ENCODE data around the gene PLCD1.

The PLCD1 gene

DNA sequence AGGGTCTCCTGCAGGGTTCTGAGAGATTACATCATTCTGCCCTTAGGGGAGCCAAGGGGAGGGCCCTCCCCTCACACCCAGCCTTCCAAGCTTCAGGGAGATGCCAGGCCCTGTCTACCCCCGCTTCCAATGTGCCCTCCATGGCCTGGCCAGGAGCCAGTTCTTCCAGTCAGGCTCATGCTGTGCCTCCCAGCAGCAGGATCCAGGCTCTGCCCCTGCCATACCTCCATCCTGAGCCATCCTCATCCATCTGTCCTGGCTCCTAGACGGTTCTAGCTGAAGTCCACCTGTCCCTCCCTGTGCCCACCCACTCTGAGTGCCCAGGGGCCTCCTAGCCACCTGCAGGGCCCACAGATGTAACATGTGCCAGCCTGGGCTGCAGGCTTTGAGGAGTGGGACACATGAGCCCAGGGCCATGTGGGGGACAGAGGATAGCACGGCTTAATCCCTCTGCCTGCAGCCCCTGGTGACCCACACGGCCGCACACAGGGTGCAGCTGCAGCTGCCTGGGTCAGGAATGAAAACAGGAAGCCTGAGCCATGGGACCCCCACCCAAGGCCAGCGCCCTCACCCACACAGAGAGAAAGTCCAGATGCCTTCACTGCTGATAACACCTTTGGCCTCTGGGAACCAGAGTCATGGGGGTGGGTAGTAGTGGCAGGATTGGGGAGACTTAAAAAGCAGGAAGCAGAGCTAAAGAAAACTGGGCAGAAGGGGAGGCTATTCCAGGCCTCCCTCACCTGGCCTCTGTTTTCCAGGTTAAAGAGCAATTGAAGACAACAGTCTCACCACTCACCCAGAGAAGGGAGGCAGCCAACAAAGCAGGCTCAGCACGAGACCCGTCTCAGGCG, 11.8 kb downstream of the PLCD1 start:
- TF ChIP-seq POLR2A (IDR thresholded peaks at IDR 0.05; ENCODE audit: low read depth, low read length): no peak
- FAIRE-seq (no peak), DNase-seq (ENCODE audit: insufficient read length, low spot score) (no peak)

DNA sequence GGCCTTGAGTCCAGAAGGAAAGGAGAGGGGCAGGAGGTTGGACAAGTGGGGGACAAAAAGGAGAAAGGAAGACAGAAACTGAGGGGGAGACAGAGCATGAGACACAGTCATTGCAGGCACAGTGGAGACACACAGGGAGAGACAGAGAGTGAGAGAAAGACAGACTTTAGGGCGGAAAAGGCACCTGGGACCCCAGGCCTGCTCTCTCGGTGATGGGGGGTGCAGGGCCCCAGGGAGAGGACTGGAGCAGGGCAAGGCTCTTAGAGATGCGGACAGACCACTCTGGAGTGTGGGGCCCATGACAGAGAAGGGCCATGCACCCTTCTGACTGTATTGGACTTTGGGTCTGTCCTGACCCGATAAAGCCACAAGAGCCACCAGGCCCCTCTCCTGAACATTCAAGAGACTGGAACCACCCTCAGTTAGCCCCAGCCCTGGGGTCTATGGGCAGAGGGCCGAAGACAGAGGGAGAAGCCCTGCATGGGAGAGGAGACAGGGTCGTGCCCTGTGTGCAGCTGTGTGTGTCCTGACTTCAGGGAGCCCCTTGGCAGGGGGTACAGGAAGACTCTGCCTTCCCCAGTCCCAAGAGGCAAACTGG, 12.5 kb downstream of the PLCD1 start:
- FAIRE-seq (no peak), DNase-seq (ENCODE audit: insufficient read length, low spot score) (no peak)
- no peak for TF ChIP-seq POLR2A (IDR thresholded peaks at IDR 0.05; ENCODE audit: low read depth, low read length)

DNA sequence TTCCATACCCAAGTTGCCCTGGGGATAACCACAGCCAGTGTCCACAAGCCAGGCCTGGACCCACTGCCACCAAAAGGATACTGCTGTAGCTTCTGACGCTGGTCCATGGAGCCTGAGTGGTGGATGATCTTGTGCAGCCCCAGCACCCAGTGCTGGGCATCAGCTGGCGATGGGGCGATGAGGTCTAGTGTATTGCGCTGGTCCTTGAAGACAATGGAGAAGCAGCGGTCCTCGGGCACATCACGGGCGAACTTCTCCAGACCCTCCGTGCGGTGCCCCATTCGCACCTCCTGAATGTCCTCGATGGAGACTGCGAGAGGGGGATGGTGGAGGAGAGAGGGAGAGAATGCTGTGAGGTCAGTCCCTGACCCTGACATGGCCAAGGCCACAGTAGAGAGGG, 13.0 kb downstream of the PLCD1 start:
- no peak for TF ChIP-seq POLR2A (IDR thresholded peaks at IDR 0.05; ENCODE audit: low read depth, low read length)
- FAIRE-seq (no peak), DNase-seq (ENCODE audit: insufficient read length, low spot score) (no peak)

GRCh38 chr3:38015984-38016383, 13.5 kb downstream of the PLCD1 start:
- TF ChIP-seq POLR2A (IDR thresholded peaks at IDR 0.05; ENCODE audit: low read depth, low read length): no peak
- FAIRE-seq (no peak), DNase-seq (ENCODE audit: insufficient read length, low spot score) (no peak)

GRCh38 chr3:38015485-38015884, 14.0 kb downstream of the PLCD1 start:
- DNase-seq (ENCODE audit: insufficient read length, low spot score) (no peak), FAIRE-seq (no peak)
- no peak for TF ChIP-seq POLR2A (IDR thresholded peaks at IDR 0.05; ENCODE audit: low read depth, low read length)

- FAIRE-seq (no peak), DNase-seq (ENCODE audit: insufficient read length, low spot score) (no peak)
- TF ChIP-seq POLR2A (IDR thresholded peaks at IDR 0.05; ENCODE audit: low read depth, low read length): no peak
These were observed 18.3 kb downstream of the PLCD1 start for GRCh38 chr3:38011111-38011510.

DNA sequence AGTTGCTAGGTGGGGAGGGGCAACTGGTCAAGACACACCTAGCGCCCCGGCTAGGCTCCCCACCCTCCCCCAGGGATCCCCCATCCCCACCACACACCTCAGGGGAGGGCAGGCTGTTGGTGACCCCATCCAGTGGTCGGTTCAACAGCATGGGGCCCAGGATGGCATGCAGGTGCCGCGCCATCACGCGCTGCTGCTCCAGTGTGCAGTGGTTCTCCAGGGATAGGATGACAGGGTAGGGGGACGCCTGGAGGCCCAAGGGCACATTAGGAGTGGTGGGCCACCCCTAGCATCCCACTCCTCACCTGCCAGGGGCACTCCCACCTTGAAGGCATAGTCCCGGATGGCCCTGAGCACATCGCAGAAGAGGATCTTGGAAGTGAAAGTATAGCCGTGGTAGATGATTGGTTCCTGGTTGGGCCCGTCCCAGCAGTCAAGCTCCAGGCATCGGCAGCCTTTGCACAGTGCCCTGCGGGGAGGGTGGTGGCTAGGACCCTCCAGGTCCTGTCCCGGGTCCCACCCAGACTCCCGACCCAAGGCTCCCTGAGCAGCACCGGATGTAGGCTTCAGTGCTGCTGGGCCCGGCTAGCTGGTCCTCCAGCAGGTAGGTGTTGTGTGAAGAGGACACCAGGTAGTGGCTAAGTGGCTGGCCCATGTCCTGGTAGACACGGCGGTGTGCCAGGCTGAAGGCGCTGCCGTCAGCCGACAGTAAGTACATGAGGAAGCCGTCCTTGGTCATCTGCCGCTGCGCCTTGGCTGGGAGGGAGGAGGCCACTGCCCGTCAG, 19.4 kb downstream of the PLCD1 start:
- FAIRE-seq: no peak
- no peak for TF ChIP-seq POLR2A (IDR thresholded peaks at IDR 0.05; ENCODE audit: low read depth, low read length)
- no peak for DNase-seq (ENCODE audit: insufficient read length, low spot score)

- no peak for DNase-seq (ENCODE audit: insufficient read length, low spot score)
- no peak for TF ChIP-seq POLR2A (IDR thresholded peaks at IDR 0.05; ENCODE audit: low read depth, low read length)
- no peak for FAIRE-seq
These were observed 20.4 kb downstream of the PLCD1 start for GRCh38 chr3:38008971-38009580.

GRCh38 chr3:38008191-38008701, 21.2 kb downstream of the PLCD1 start:
- no peak for TF ChIP-seq POLR2A (IDR thresholded peaks at IDR 0.05; ENCODE audit: low read depth, low read length)
- DNase-seq (ENCODE audit: insufficient read length, low spot score) (no peak), FAIRE-seq (no peak)

DNA sequence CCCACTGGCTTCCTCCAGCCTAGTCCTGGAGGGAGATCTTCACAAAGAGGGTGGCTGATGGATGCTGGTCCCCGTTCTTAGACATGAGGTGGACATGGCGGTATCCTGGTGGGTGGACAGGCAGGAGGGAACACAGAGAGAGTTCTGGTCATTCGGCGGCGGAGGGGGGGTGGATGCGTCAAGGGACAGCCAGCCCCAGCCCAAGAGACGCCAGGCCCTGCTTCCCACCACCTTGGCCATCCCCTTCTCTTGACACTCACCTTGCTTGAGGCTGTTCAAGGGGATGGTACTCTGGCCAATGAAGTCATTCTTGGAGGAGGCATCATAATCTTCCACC, 21.7 kb downstream of the PLCD1 start:
- FAIRE-seq (no peak), DNase-seq (ENCODE audit: insufficient read length, low spot score) (no peak)
- TF ChIP-seq POLR2A (IDR thresholded peaks at IDR 0.05; ENCODE audit: low read depth, low read length): no peak

DNA sequence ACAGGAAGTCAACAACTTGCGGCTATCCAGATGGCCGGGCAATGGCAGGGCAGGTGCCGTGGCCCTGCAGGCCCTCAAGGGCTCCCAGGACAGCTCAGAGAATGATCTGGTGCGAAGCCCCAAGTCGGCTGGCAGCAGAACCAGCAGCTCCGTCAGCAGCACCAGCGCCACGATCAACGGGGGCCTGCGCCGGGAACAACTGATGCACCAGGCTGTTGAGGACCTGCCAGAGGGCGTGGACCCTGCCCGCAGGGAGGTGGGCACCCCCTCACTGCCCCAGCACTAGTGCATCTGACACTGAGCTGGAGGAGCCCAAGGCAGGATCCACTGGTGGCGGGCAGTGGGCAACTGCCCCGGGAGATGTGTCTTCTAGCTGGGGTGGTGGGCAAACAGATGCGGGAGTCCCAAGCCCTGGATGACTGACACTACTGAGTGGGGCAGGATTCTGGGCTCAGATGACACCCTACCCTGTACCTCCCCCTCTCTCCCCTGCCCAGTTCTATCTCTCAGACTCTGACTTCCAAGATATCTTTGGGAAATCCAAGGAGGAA, 22.9 kb downstream of the PLCD1 start:
- no peak for DNase-seq (ENCODE audit: insufficient read length, low spot score)
- FAIRE-seq: no peak
- no peak for TF ChIP-seq POLR2A (IDR thresholded peaks at IDR 0.05; ENCODE audit: low read depth, low read length)

DNA sequence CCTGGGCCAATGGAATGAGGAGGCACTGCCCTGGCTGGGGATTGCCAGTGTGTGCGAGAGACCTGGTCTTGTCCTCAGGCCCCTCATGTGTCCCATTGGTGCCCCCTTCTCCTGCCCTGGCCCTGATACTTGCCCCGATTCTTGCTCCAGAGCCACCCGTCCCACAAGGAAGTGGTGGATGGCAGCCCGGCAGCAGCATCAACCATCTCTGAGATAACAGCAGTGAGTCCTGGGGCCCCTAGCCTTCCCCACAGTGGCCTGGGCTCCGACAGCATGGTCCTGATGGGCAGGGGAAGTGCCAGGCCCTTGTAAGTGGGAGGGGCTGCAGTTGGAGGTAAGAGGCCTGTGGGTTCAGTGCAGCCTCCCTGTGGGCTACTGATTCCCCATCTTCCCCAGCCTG, 23.4 kb downstream of the PLCD1 start:
- no peak for TF ChIP-seq POLR2A (IDR thresholded peaks at IDR 0.05; ENCODE audit: low read depth, low read length)
- DNase-seq (ENCODE audit: insufficient read length, low spot score): no peak
- FAIRE-seq: no peak

- TF ChIP-seq POLR2A (IDR thresholded peaks at IDR 0.05; ENCODE audit: low read depth, low read length): no peak
- DNase-seq (ENCODE audit: insufficient read length, low spot score) (no peak), FAIRE-seq (no peak)
These were observed 24.1 kb downstream of the PLCD1 start for GRCh38 chr3:38005076-38006020.
